Measurements from ENCODE around the gene WDR62. TPM values are rescaled to one million over a fixed set of nuclear protein-coding genes. Genes with fewer than 3 reads are reported as not detected.

The WDR62 gene
- total RNA-seq, 1 experiment from 2014 or later = 51.4 TPM

DNA sequence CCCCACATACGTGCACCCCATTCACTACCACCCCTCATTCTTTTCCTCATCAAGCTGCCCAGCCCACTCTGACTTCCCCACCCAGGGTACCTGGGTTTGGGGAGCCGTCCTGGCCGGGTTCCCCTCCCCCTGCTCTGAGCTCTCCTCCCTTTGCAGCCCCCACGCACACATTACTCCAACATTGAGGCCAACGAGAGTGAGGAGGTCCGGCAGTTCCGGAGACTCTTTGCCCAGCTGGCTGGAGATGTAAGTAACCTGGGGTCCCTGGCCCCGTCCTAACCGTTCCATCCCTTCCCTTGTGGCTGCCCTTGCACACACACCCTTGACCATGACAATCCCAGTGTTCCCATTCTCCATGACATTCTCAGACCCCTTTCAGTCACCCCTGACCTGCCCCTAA lies 87.8 kb downstream of the WDR62 start:
- Histone ChIP-seq H3K4me1 (ENCODE audit: control insufficient read depth, insufficient read depth, low read length) (peaks cover 10% of the 10 kb centered on the region), H3K4me3 (ENCODE audit: low read depth in 2 of 2, low read length in 2 of 2) (no peak overlapping the region), H3K27me3 (ENCODE audit: control insufficient read depth, insufficient read depth, low read length) (no peaks in the 10 kb centered on the region), H3K36me3 (ENCODE audit: control insufficient read depth, insufficient read depth, low read length) (peaks cover 17% of the 10 kb centered on the region), H3K27ac (ENCODE audit: low read length) (no peak overlapping the region), H3K9me3 (ENCODE audit: control insufficient read depth, insufficient read depth, low read depth, low read length) (no peaks in the 10 kb centered on the region)
- CTCF ChIA-PET = no interaction called here
- intact Hi-C loops (cut with micrococcal nuclease; ENCODE audit: unreplicated experiment) = no loop called here
- TF ChIP-seq, protein P1, sequence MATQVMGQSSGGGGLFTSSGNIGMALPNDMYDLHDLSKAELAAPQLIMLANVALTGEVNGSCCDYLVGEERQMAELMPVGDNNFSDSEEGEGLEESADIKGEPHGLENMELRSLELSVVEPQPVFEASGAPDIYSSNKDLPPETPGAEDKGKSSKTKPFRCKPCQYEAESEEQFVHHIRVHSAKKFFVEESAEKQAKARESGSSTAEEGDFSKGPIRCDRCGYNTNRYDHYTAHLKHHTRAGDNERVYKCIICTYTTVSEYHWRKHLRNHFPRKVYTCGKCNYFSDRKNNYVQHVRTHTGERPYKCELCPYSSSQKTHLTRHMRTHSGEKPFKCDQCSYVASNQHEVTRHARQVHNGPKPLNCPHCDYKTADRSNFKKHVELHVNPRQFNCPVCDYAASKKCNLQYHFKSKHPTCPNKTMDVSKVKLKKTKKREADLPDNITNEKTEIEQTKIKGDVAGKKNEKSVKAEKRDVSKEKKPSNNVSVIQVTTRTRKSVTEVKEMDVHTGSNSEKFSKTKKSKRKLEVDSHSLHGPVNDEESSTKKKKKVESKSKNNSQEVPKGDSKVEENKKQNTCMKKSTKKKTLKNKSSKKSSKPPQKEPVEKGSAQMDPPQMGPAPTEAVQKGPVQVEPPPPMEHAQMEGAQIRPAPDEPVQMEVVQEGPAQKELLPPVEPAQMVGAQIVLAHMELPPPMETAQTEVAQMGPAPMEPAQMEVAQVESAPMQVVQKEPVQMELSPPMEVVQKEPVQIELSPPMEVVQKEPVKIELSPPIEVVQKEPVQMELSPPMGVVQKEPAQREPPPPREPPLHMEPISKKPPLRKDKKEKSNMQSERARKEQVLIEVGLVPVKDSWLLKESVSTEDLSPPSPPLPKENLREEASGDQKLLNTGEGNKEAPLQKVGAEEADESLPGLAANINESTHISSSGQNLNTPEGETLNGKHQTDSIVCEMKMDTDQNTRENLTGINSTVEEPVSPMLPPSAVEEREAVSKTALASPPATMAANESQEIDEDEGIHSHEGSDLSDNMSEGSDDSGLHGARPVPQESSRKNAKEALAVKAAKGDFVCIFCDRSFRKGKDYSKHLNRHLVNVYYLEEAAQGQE (IDR thresholded peaks at IDR 0.05; ENCODE audit: insufficient read depth in 1 of 2, low read depth in 2 of 2, low read length in 1 of 2) = no peak
- TF ChIP-seq POLR2AphosphoS5 (IDR thresholded peaks at IDR 0.05; ENCODE audit: low read depth, low read length) (no peak), TCF7L2 (IDR thresholded peaks at IDR 0.05; ENCODE audit: low read depth, low read length) (no peak), SIN3A (IDR thresholded peaks at IDR 0.05; ENCODE audit: borderline replicate concordance, insufficient read depth, low read depth, low read length) (no peak)
- TF ChIP-seq, protein P2, sequence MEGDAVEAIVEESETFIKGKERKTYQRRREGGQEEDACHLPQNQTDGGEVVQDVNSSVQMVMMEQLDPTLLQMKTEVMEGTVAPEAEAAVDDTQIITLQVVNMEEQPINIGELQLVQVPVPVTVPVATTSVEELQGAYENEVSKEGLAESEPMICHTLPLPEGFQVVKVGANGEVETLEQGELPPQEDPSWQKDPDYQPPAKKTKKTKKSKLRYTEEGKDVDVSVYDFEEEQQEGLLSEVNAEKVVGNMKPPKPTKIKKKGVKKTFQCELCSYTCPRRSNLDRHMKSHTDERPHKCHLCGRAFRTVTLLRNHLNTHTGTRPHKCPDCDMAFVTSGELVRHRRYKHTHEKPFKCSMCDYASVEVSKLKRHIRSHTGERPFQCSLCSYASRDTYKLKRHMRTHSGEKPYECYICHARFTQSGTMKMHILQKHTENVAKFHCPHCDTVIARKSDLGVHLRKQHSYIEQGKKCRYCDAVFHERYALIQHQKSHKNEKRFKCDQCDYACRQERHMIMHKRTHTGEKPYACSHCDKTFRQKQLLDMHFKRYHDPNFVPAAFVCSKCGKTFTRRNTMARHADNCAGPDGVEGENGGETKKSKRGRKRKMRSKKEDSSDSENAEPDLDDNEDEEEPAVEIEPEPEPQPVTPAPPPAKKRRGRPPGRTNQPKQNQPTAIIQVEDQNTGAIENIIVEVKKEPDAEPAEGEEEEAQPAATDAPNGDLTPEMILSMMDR (IDR thresholded peaks at IDR 0.05) = no peak
- POLR2A ChIA-PET = interaction anchor here (0.6 kb wide), 1 partner anchor 46 kb away, joined by 3 read pairs; no protein-coding TSS in a partner anchor
- DNase-seq (ENCODE audit: low read depth, low spot score) = no peak
- in situ Hi-C loops (cut with HindIII; ENCODE audit: low pct_unique_long_range_greater_than_20kb, low sequenced_read_pairs) = no loop called here
- ATAC-seq = no peak
- no TSS peak for BruUV-seq (replicated peaks)

DNA sequence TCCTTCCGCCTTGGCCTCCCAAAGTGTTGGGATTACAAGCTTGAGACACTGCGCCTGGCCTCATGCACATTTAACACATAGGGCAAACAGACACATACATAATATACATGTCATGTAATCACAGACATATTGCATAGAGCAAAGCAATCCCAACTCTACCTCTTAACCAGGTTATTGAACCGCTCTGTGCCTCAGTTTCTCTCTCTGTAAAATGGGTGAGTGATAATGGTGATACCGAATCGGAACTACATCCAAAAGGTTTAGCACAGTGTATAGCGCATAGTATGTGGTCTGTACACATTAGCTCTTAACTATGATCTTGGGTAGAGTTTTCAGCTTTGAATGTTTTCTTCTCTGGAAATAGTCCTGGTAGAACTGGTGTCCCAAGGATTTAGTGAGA lies 89.9 kb downstream of the WDR62 start:
- H3K36me3 ChIP-seq (ENCODE audit: control insufficient read depth, insufficient read depth, low read length) = peaks cover 17% of the 10 kb centered on the region
- no peak; the same call in 1 of the 2 replicates for TF ChIP-seq POLR2AphosphoS5 (IDR thresholded peaks at IDR 0.05; ENCODE audit: low read depth, low read length)
- TF ChIP-seq SIN3A (IDR thresholded peaks at IDR 0.05; ENCODE audit: borderline replicate concordance, insufficient read depth, low read depth, low read length) = no peak
- TF ChIP-seq, protein P1 (IDR thresholded peaks at IDR 0.05; ENCODE audit: insufficient read depth in 1 of 2, low read depth in 2 of 2, low read length in 1 of 2) = no peak
- TF ChIP-seq TCF7L2 (IDR thresholded peaks at IDR 0.05; ENCODE audit: low read depth, low read length) = no peak
- TF ChIP-seq, protein P2 (IDR thresholded peaks at IDR 0.05) = no peak
- H3K27ac ChIP-seq (ENCODE audit: low read length) = no peak overlapping the region
- H3K4me3 ChIP-seq (ENCODE audit: low read depth in 2 of 2, low read length in 2 of 2) = no peak overlapping the region
- ChIA-PET CTCF (no interaction called here), POLR2A (no interaction called here)
- no TSS peak for BruUV-seq (replicated peaks)
- H3K27me3 ChIP-seq (ENCODE audit: control insufficient read depth, insufficient read depth, low read length) = no peaks in the 10 kb centered on the region
- DNase-seq (ENCODE audit: low read depth, low spot score) = no peak
- ATAC-seq = no peak
- H3K4me1 ChIP-seq (ENCODE audit: control insufficient read depth, insufficient read depth, low read length) = peaks cover 7% of the 10 kb centered on the region; the same call in 1 of the 2 replicates
- in situ Hi-C loops (cut with HindIII; ENCODE audit: low pct_unique_long_range_greater_than_20kb, low sequenced_read_pairs) = no loop called here
- intact Hi-C loops (cut with micrococcal nuclease; ENCODE audit: unreplicated experiment) = no loop called here
- no peaks in the 10 kb centered on the region for H3K9me3 ChIP-seq (ENCODE audit: control insufficient read depth, insufficient read depth, low read depth, low read length)
